ENCODE measurements around the gene NUDT19.

- TF ChIP-seq EZH2 (optimal IDR thresholded peaks at IDR 0.05; ENCODE audit: low read depth, low read length) (no peak), CTCF (IDR thresholded peaks at IDR 0.05; ENCODE audit: low read length) (no peak), EZH2phosphoT487 (IDR thresholded peaks at IDR 0.05; ENCODE audit: low read length) (no peak)
Measured at GRCh38 chr19:32711747-32712146, 20.1 kb downstream of the NUDT19 start.

Data from MM.1S (cell line).